Measurements from ENCODE around the gene ZNF135.

Gene ZNF135

GRCh38 chr19:58097781-58098681 lies 38.9 kb downstream of the ZNF135 start, which contains the start of gene ZSCAN18:
Gene ZSCAN18 (minus strand): TSS chr19:58098231. CDS start chr19:58090267, 7,964 bp downstream.
- TF ChIP-seq CTCF (IDR thresholded peaks at IDR 0.05; ENCODE audit: low read depth, low read length, missing control alignments): no peak
- peak; percentile 40 for DNase-seq (ENCODE audit: extremely low read depth, low read depth)
- peak within 1 kb of the TSS; percentile 52 for H3K4me3 ChIP-seq (replicated peaks; ENCODE audit: low read depth, low read length)

- peak overlapping the region; percentile 52 for H3K4me3 ChIP-seq (replicated peaks; ENCODE audit: low read depth, low read length)
- TF ChIP-seq CTCF (IDR thresholded peaks at IDR 0.05; ENCODE audit: low read depth, low read length, missing control alignments): no peak
- DNase-seq (ENCODE audit: extremely low read depth, low read depth): no peak
Observed at GRCh38 chr19:58098682-58098998, 39.6 kb downstream of the ZNF135 start.

GRCh38 chr19:58107778-58108545 lies 48.9 kb downstream of the ZNF135 start:
- no peak overlapping the region for H3K4me3 ChIP-seq (replicated peaks; ENCODE audit: low read depth, low read length)
- TF ChIP-seq CTCF (IDR thresholded peaks at IDR 0.05; ENCODE audit: low read depth, low read length, missing control alignments): no peak
- no peak for DNase-seq (ENCODE audit: extremely low read depth, low read depth)

GRCh38 chr19:58108546-58108817 lies 49.4 kb downstream of the ZNF135 start:
- no peak overlapping the region for H3K4me3 ChIP-seq (replicated peaks; ENCODE audit: low read depth, low read length)
- TF ChIP-seq CTCF (IDR thresholded peaks at IDR 0.05; ENCODE audit: low read depth, low read length, missing control alignments): no peak
- no peak for DNase-seq (ENCODE audit: extremely low read depth, low read depth)

GRCh38 chr19:58117841-58118575 lies 58.9 kb downstream of the ZNF135 start:
- no peak overlapping the region for H3K4me3 ChIP-seq (replicated peaks; ENCODE audit: low read depth, low read length)
- DNase-seq (ENCODE audit: extremely low read depth, low read depth): no peak
- TF ChIP-seq CTCF (IDR thresholded peaks at IDR 0.05; ENCODE audit: low read depth, low read length, missing control alignments): no peak

GRCh38 chr19:58118979-58119733 lies 60.1 kb downstream of the ZNF135 start:
- no peak for DNase-seq (ENCODE audit: extremely low read depth, low read depth)

More at GRCh38 chr19:58118979-58119733, 60.1 kb downstream of the ZNF135 start:
- no peak for TF ChIP-seq CTCF (IDR thresholded peaks at IDR 0.05; ENCODE audit: low read depth, low read length, missing control alignments)
- no peak overlapping the region for H3K4me3 ChIP-seq (replicated peaks; ENCODE audit: low read depth, low read length)

All from HFF-Myc (cell line).